Activated CD4-positive, alpha-beta T cell treated with anti-CD3 and anti-CD28 coated beads for 1 hour (primary cell): ENCODE data around the gene MYRIP.
"Not testable (repeated sequence)": the region's sequence is repeated elsewhere in the genome, so short reads cannot be mapped to it uniquely, and the experiment has no call there.

Source experiments
- DNase-seq: peaks from one replicate; pipeline ENCODE4 v3.0.0-alpha.2; 2020

MYRIP gene

GRCh38 chr3:40045051-40045450, 235.6 kb downstream of the MYRIP start:
- no peak for DNase-seq

- no peak for DNase-seq
These were observed 236.7 kb downstream of the MYRIP start for GRCh38 chr3:40046149-40046548.

DNA sequence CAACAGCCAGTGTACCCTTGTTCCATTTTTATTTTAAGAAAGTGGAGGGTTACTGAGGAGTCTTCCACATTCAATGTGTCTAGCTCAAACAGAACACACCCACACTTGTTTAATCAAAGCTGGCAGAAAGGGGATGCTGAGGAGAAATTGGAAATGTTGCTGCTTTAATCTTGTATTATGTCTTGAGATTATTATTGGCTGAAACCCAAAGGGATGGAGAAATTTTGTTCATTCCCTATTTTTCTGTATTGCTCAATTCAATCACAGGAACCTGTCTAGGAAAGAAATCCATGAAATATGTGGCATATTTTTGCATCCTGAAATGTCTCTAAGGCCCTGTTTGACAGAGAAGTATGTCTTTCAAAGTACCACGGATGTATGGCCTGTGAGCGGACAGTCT, 238.0 kb downstream of the MYRIP start:
- no peak for DNase-seq

DNA sequence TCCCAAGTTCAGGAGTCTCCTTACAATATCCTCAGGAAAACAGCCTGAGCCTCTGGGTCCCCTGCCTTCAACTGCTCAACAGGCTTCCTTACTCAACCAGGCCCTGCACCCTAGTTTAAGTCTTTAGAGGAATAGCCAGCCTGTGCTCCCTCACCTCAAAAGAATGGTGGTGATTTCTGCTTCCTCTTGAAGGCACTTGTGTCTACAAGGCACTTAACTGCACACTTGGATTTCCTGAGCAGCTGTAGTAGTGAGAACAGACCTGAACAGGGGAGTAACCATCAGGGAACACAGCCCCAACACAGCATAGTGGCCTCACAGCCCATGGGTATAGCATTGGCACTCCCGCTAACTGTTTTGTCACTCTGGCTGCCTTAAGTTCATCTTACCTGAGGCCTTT, 244.3 kb downstream of the MYRIP start:
- no peak for DNase-seq

- DNase-seq, result no peak
These were observed 245.3 kb downstream of the MYRIP start for GRCh38 chr3:40054568-40055222.

GRCh38 chr3:40055361-40055760, 246.0 kb downstream of the MYRIP start:
- DNase-seq, result no peak

DNA sequence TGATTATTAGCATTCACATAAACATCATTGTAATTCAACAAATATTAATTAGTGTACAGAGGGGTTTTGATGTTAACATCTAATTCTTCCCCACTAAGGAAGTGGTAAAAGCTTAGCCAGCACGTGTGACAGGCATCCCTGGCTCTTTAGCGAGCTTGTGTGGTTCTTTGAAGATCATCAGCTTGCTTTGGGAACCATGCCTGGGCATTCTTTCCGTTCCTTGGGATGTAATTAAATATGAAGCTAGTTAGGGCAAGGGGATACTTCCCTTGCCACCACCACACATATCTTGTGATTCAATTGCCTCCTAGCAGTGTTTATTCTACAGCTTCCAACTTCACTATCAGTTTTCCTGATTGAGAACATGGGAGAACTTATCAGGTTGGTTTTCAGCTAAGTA, 246.5 kb downstream of the MYRIP start:
- no peak for DNase-seq

DNA sequence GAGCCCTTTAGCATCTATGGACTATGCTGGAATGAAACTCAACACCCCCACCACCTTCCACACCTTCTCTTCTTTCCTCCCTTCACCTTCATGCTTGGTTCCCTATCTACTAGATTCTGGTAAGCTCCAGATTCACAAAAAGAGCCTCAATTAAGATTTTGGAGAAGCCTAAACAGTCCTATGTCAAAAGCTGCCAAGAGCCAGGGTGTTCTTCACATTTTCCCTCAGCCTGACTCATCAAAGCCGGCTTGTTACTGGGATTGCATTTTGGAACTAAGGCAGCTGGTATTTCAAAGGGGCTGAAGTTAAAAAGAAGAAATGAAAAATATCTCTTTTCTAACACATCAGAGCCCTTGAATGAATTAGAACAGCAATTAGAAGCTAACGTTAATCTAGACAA, 247.7 kb downstream of the MYRIP start:
- no peak for DNase-seq

DNA sequence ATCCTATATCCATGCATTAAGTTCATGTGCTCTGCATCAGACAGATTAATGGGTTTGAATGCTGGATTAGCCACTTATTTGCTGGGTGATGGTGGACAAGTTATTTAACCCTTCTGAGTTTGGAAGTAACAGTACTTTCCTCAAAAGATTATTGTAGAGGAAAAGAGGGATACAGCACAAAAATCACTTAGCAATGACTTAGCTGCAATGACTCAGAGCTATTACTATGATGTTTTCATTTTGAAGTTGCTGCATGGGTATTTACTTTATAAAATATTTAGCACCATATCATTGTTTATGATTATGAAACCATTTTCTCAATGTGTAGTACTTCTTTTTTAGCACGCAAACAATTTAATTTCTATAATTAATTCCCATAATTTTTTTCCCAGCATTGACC, 248.4 kb downstream of the MYRIP start:
- DNase-seq, result no peak

DNA sequence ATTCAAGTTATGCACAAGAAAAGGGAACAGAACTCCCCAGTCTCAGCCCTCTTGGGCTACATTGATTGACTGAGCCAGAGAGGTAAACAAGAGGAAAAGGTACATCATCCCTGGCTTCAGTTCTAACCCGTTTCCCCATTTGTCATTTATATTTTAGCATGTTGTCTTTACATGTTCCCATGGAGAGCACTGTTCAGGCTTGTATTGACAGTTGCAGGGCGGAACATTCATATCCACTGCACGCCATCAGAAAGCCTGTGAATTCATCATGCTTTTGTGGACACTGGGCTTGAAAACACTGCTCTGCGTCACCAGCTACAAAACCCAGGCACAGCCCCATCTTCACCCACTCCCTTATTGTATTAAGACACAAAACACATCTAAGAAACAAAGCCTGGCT, 259.2 kb downstream of the MYRIP start:
- no peak for DNase-seq

- DNase-seq, result no peak
These were observed 261.4 kb downstream of the MYRIP start for GRCh38 chr3:40070816-40071215.

GRCh38 chr3:40071683-40072238, 262.4 kb downstream of the MYRIP start:
- no peak for DNase-seq

GRCh38 chr3:40073310-40074007, 264.1 kb downstream of the MYRIP start:
- no peak for DNase-seq

DNA sequence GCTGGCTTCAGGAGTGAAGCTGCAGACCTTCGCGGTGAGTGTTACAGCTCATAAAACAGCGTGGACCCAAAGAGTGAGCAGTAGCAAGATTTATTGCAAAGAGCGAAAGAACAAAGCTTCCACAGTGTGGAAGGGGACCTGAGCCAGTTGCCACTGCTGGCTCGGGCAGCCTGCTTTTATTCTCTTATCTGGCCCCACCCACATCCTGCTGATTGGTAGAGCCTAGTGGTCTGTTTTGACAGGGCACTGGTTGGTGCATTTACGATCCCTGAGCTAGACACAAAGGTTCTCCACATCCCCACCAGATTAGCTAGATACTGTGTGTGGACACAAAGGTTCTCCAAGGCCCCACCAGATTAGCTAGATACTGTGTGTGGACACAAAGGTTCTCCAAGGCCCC, 267.7 kb downstream of the MYRIP start:
- DNase-seq, result not testable (repeated sequence)

GRCh38 chr3:40077828-40078492, 268.6 kb downstream of the MYRIP start:
- DNase-seq, result not testable (repeated sequence)

GRCh38 chr3:40078590-40078989, 269.2 kb downstream of the MYRIP start:
- DNase-seq, result no peak

DNA sequence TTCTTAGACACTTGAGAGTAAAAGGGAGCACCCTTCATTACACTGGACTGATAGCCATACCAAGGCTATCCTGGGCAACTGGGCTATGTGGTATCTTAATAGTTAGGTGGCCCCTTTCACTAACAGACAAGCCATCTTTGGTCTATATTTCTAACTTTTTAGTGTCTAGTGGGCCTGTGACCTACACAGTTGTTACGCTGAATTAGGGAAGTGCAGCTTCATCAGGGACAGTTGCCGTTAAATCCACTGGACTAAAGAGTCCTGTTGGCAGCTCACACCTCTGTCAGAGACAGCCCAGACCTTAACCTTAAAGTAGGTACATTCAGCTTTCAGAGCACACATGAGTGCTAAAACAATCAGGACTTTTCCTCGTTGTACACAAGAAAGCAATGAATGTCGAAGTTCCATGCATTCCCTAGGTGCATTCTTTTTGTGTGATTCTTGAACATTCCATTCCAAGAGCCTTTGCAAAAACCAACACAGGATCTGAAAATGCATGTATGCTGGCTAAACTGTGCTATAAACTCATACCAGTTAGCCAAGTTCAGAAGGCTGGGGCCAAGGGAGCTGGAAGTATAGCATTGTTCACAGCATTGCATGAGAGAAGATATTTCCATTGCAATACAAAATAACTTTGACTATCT, 269.9 kb downstream of the MYRIP start:
- no peak for DNase-seq

DNA sequence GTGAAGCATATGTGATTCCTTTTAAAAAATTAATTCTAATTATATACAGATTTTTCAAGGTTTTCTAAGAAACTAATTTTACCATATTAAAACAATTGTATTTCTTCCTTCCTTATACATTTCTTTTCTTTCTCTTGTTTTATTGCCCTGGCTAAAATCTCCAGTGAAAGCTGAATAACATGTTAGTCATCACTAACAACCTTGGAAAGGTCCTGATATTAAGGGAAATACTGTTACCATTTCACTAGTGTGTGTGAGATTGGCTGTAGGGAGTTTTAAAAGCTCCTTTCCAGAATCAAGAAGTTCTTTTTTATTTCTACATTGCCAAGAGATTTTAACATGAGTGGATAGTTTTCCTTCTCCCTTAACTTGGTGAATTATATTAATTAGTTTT, 270.4 kb downstream of the MYRIP start:
- DNase-seq, result no peak

DNA sequence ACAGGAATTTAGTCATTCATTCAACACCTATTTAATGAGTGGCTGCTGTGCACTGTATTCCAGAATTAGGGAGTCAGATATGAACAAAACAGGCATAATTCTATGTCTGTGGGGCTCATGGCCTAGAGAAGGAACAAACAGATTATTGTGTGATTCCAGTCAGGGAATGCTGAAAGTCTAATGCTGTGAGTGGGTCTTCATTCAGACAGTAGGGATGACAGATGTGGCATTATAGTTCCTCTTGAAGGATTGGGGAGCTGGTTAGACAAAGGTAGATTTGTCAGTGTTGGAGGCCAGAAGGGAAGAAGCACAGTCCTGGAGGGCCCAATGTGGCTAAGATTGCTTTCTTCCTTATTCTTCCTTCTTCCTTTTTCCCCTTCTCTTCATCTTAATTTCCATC, 273.7 kb downstream of the MYRIP start:
- DNase-seq, result no peak

DNA sequence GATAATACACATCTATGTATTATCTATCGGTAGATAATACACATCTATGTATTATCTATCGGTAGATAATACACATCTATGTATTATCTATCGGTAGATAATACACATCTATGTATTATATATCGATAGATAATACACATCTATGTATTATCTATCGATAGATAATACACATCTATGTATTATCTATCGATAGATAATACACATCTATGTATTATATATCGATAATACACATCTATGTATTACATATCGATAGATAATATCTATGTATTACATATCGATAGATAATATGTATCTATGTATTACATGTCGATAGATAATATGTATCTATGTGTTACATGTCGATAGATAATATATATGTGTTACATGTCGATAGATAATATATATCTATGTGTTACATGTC, 275.0 kb downstream of the MYRIP start:
- DNase-seq, result not testable (repeated sequence)

- no peak for DNase-seq
These were observed 277.8 kb downstream of the MYRIP start for GRCh38 chr3:40086890-40087883.

DNA sequence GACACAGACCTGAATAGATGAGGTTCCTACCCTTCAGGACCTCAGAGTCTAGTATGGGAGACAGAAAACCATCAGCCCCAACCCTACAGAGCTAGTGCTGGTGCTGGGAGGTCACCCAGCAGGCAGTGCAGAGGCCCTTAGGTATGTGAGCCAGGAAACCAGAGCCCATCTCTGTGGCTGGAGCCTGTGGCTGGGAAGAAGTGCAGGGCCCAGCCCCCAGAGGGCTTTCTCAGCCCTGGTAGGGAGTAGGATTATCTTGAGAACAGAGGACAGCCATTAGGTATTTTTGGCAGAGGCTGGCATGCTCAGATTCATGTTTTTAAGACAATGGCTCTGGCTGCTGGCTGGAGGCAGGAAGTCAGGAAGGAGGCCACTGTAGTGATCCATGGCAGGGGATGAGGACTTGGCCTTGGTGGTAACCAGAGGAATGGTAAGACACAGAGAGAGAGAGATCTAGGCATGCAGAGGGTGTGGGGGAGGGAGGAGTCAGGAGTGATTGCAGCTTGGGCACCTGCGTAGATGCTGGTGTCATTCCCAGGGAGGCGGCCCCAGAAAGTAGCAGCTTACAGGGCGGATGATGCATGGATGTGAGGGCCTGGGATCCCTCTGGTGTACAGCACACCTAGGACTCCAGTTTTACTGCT, 279.2 kb downstream of the MYRIP start:
- no peak for DNase-seq
